Spinal cord (tissue), 10 donors: Measurements from ENCODE around the gene MCCC1. TPM values are rescaled to one million over a fixed set of nuclear protein-coding genes. Genes with fewer than 3 reads are reported as not detected.
"Not testable (repeated sequence)": the region's sequence is repeated elsewhere in the genome, so short reads cannot be mapped to it uniquely, and the experiment has no call there.

Experiments
- DNase-seq, 6 donors: peaks; one replicate each; pipeline versions ENCODE4 v3.0.0 to v3.0.0-alpha.2; 2013 to 2015; ENCODE audit warnings: low spot score in 6 of 6, low read depth in 4 of 6
- H3K27ac ChIP-seq: one replicate; pipeline ENCODE4 v1.5.1; 2013; ENCODE audit warnings: low read depth, low read length, control low read depth
- H3K27me3 ChIP-seq: one replicate; pipeline ENCODE4 v1.6.1; 2013; ENCODE audit warnings: low read length; ENCODE audit not compliant: control insufficient read depth, insufficient read depth
- H3K36me3 ChIP-seq: one replicate; pipeline ENCODE4 v1.6.1; 2013; ENCODE audit warnings: low read length; ENCODE audit not compliant: control insufficient read depth, insufficient read depth
- H3K4me1 ChIP-seq: one replicate; pipeline ENCODE4 v1.6.1; 2013; ENCODE audit warnings: low read length; ENCODE audit not compliant: control insufficient read depth, insufficient read depth
- H3K4me3 ChIP-seq: one replicate; pipeline ENCODE4 v1.5.1; 2013; ENCODE audit warnings: low read depth, low read length, control low read depth
- H3K9me3 ChIP-seq: one replicate; pipeline ENCODE4 v1.6.1; 2013; ENCODE audit warnings: low read length; ENCODE audit not compliant: control insufficient read depth, insufficient read depth
- WGBS: methylation state at CpG from one replicate; pipeline ENCODE4 v1.1.5; 2013; ENCODE audit warnings: missing lambda C conversion rate; ENCODE audit not compliant: insufficient coverage; 5-methylcytosine and 5-hydroxymethylcytosine counted together
- polyA plus RNA-seq, 2 donors: library from polyadenylated mRNA; unstranded; fragments of 120-200 nt; gene quantifications; one replicate each; pipeline ENCODE4 v1.2.1, GENCODE V29; 2013; ENCODE audit not compliant: insufficient read length in 2 of 2
- total RNA-seq, 2 donors: library from RNA; depleted of rRNA in 1 of 2; stranded (reverse); fragments of 120-200 nt in 1 of 2; fragments of >200 nt in 1 of 2; gene quantifications; one replicate each; pipeline versions ENCODE4 v1.2.3 to v1.2.4, GENCODE V29; 2013 to 2014
- donor health status: healthy.

The MCCC1 gene
- total and polyA plus RNA-seq, 4 donors = 32.7 to 37.5 (median 35.8) TPM

- Histone ChIP-seq H3K36me3 (peaks cover 10% of the 10 kb centered on the region), H3K9me3 (no peaks in the 10 kb centered on the region)
- no CpG with 5 or more reads among the region's 1 CpG for WGBS
These were observed 30.2 kb downstream of the MCCC1 start for GRCh38 chr3:183069086-183069485.

GRCh38 chr3:183066891-183067290 is 32.4 kb downstream of the MCCC1 start:
- H3K9me3 ChIP-seq, H3K4me1 ChIP-seq, H3K27me3 ChIP-seq, H3K4me3 ChIP-seq, H3K36me3 ChIP-seq, H3K27ac ChIP-seq, DNase-seq: not testable (repeated sequence)
- WGBS = no CpG with 5 or more reads among the region's 2 CpGs

More at GRCh38 chr3:183069086-183069485, 30.2 kb downstream of the MCCC1 start:
- DNase-seq = no peak
- no peaks in the 10 kb centered on the region for H3K4me1 ChIP-seq
- H3K27me3 ChIP-seq = no peaks in the 10 kb centered on the region
- no peak overlapping the region for H3K27ac ChIP-seq
- no peak overlapping the region for H3K4me3 ChIP-seq

GRCh38 chr3:183064475-183064874 is 34.8 kb downstream of the MCCC1 start:
- Histone ChIP-seq H3K27ac (no peak overlapping the region), H3K9me3 (no peaks in the 10 kb centered on the region), H3K4me3 (no peak overlapping the region), H3K27me3 (no peaks in the 10 kb centered on the region), H3K36me3 (peaks cover 6% of the 10 kb centered on the region), H3K4me1 (no peaks in the 10 kb centered on the region)
- DNase-seq = no peak
- 78% methylated on average over 35 of the region's 36 CpGs for WGBS

GRCh38 chr3:183061391-183062172 is 37.7 kb downstream of the MCCC1 start:
- DNase-seq = peak in 1 of 6 donors; percentile 2
- WGBS = 100% methylated on average over 1 of the region's 6 CpGs
- no peaks in the 10 kb centered on the region for H3K9me3 ChIP-seq
- no peaks in the 10 kb centered on the region for H3K4me1 ChIP-seq
- no peak overlapping the region for H3K4me3 ChIP-seq
- H3K27me3 ChIP-seq = no peaks in the 10 kb centered on the region
- no peak overlapping the region for H3K27ac ChIP-seq
- peaks cover 8% of the 10 kb centered on the region for H3K36me3 ChIP-seq

GRCh38 chr3:183058351-183058750 is 40.9 kb downstream of the MCCC1 start:
- H3K36me3 ChIP-seq = peaks cover 10% of the 10 kb centered on the region
- H3K27me3 ChIP-seq = no peaks in the 10 kb centered on the region
- H3K9me3 ChIP-seq = no peaks in the 10 kb centered on the region
- H3K27ac ChIP-seq = no peak overlapping the region
- no CpG with 5 or more reads among the region's 2 CpGs for WGBS
- no peak for DNase-seq
- H3K4me3 ChIP-seq = no peak overlapping the region
- no peaks in the 10 kb centered on the region for H3K4me1 ChIP-seq

GRCh38 chr3:183050706-183051105 is 48.6 kb downstream of the MCCC1 start:
- DNase-seq = no peak
- no peak overlapping the region for H3K4me3 ChIP-seq
- peaks cover 16% of the 10 kb centered on the region for H3K36me3 ChIP-seq
- no peaks in the 10 kb centered on the region for H3K4me1 ChIP-seq
- H3K27me3 ChIP-seq = no peaks in the 10 kb centered on the region
- no peak overlapping the region for H3K27ac ChIP-seq
- no peaks in the 10 kb centered on the region for H3K9me3 ChIP-seq

- Histone ChIP-seq H3K36me3 (peaks cover 21% of the 10 kb centered on the region), H3K27ac (no peak overlapping the region), H3K4me1 (no peaks in the 10 kb centered on the region), H3K4me3 (no peak overlapping the region), H3K9me3 (no peaks in the 10 kb centered on the region), H3K27me3 (no peaks in the 10 kb centered on the region)
- DNase-seq = no peak
- 86% methylated on average over 1 of the region's 2 CpGs for WGBS
These were observed 52.4 kb downstream of the MCCC1 start for GRCh38 chr3:183046883-183047282.

GRCh38 chr3:183044547-183045229 is 54.6 kb downstream of the MCCC1 start:
- 90% methylated on average over 2 of the region's 11 CpGs for WGBS
- no peak for DNase-seq
- Histone ChIP-seq H3K27ac (no peak overlapping the region), H3K36me3 (peaks cover 20% of the 10 kb centered on the region), H3K4me1 (no peaks in the 10 kb centered on the region), H3K9me3 (no peaks in the 10 kb centered on the region), H3K27me3 (no peaks in the 10 kb centered on the region), H3K4me3 (no peak overlapping the region)

- no peak for DNase-seq
- no peaks in the 10 kb centered on the region for H3K9me3 ChIP-seq
- H3K27ac ChIP-seq = no peak overlapping the region
- H3K36me3 ChIP-seq = peaks cover 31% of the 10 kb centered on the region
- H3K4me1 ChIP-seq = no peaks in the 10 kb centered on the region
- H3K4me3 ChIP-seq = no peak overlapping the region
- no peaks in the 10 kb centered on the region for H3K27me3 ChIP-seq
- 91% methylated on average over 10 of the region's 12 CpGs for WGBS
These were observed 60.5 kb downstream of the MCCC1 start for GRCh38 chr3:183038757-183039156.

GRCh38 chr3:183038221-183038620 is 61.1 kb downstream of the MCCC1 start:
- Histone ChIP-seq H3K4me1 (no peaks in the 10 kb centered on the region), H3K27ac (no peak overlapping the region)

More at GRCh38 chr3:183038221-183038620, 61.1 kb downstream of the MCCC1 start:
- no peak for DNase-seq
- WGBS = no CpG with 5 or more reads among the region's 2 CpGs
- H3K36me3 ChIP-seq = peaks cover 31% of the 10 kb centered on the region
- no peak overlapping the region for H3K4me3 ChIP-seq
- no peaks in the 10 kb centered on the region for H3K9me3 ChIP-seq
- H3K27me3 ChIP-seq = no peaks in the 10 kb centered on the region
